GM21360 (cell line): ENCODE results near the gene ME2.
A peak's percentile ranks its signal among the peaks of the same experiment; 100 is the strongest.
"Not testable (repeated sequence)": the region's sequence is repeated elsewhere in the genome, so short reads cannot be mapped to it uniquely, and the experiment has no call there.

Source experiments
- ATAC-seq: cut with Tn5 transposase; IDR thresholded peaks from one replicate; pipeline ENCODE4 v1.9.1; 2021; ENCODE audit warnings: mild to moderate bottlenecking, moderate library complexity; ENCODE audit not compliant: unreplicated experiment

ME2 gene

GRCh38 chr18:50911006-50911405, 32.1 kb downstream of the ME2 start:
- no peak for ATAC-seq

GRCh38 chr18:50917021-50917420, 38.1 kb downstream of the ME2 start:
- ATAC-seq, result no peak

GRCh38 chr18:50918153-50918552, 39.2 kb downstream of the ME2 start:
- ATAC-seq, result no peak

- ATAC-seq, result no peak
Measured at GRCh38 chr18:50924372-50924771, 45.5 kb downstream of the ME2 start.

- no peak for ATAC-seq
Measured at GRCh38 chr18:50926521-50926920, 47.6 kb downstream of the ME2 start.

GRCh38 chr18:50928551-50928950, 49.6 kb downstream of the ME2 start:
- ATAC-seq, result no peak

GRCh38 chr18:50933684-50934083, 54.8 kb downstream of the ME2 start:
- no peak for ATAC-seq

GRCh38 chr18:50934545-50935211, 55.8 kb downstream of the ME2 start:
- no peak for ATAC-seq

- no peak for ATAC-seq
Measured at GRCh38 chr18:50935493-50936191, 56.7 kb downstream of the ME2 start.

- no peak for ATAC-seq
Measured at GRCh38 chr18:50937183-50937582, 58.3 kb downstream of the ME2 start.

- no peak for ATAC-seq
Measured at GRCh38 chr18:50938912-50939311, 60.0 kb downstream of the ME2 start.

- ATAC-seq, result no peak
Measured at GRCh38 chr18:50944245-50944932, 65.5 kb downstream of the ME2 start.

GRCh38 chr18:50945918-50946317, 67.0 kb downstream of the ME2 start:
- ATAC-seq, result not testable (repeated sequence)

- ATAC-seq, result no peak
Measured at GRCh38 chr18:50947899-50948298, 69.0 kb downstream of the ME2 start.

GRCh38 chr18:50949185-50949584, 70.3 kb downstream of the ME2 start:
- no peak for ATAC-seq

GRCh38 chr18:50950626-50951025, 71.7 kb downstream of the ME2 start:
- ATAC-seq, result no peak

GRCh38 chr18:50953822-50954221, 74.9 kb downstream of the ME2 start:
- no peak for ATAC-seq

- ATAC-seq, result no peak
Measured at GRCh38 chr18:50955253-50955652, 76.3 kb downstream of the ME2 start.

GRCh38 chr18:50956116-50956515, 77.2 kb downstream of the ME2 start:
- no peak for ATAC-seq

- ATAC-seq, result no peak
Measured at GRCh38 chr18:50961974-50962373, 83.1 kb downstream of the ME2 start.

- peak; percentile 91 for ATAC-seq
Measured at GRCh38 chr18:50967714-50968661, 89.1 kb downstream of the ME2 start, which contains the start of gene ELAC1. Gene ELAC1, plus strand, starts transcription at chr18:50968040. Its CDS starts 6,365 bp downstream, at chr18:50974405.
